Kidney tubule cell (primary cell): ENCODE results near the gene SMARCAL1.

Experiments
- DNase-seq: peaks from one replicate; pipeline ENCODE4 v3.0.0-alpha.2; 2018; ENCODE audit warnings: low spot score

SMARCAL1 gene

DNA sequence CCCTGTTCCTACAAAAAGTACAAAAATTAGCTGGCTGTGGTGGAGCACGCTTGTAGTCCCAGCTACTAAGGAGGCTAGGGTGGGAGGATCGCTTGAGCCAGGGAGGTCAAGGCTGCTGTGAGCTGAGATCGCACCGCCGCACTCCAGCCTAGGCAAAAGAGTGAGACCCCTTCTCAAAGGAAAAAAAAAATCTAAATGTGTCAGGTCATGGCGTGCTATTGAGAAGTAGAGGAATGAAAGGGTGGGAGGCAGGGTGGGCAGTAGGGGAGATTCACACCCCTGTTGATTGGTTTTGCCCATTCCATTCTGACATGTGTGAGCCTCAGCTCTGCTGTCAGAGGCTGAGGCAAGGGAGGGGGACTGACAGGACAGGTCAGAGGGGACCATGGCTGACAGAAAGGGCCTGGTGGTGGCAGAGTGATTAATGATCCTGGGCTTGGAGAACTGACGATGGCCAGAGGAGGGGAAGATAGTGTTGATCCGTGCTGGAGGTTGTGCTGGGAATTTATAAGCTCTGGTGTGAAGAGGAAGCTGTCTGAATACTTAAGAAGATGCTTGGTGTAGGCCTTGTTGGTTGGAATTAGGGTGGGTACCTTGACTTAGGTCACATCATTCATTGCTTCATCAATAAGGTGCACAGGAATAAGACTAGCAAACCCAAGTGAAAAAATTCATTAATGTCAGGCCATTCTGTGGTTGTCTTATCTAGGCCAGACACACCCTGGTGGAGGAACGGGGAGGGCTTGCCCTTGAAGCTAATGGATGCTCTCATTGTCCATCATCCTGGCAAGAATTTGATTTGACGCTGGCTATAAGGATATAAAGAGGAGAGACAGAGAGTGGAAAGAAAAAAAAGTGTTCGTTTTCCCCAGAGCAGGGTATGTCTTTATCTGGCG is 19.1 kb upstream of the SMARCAL1 start:
- DNase-seq = no peak

GRCh38 chr2:216394881-216395280 is 17.4 kb upstream of the SMARCAL1 start:
- no peak for DNase-seq

DNA sequence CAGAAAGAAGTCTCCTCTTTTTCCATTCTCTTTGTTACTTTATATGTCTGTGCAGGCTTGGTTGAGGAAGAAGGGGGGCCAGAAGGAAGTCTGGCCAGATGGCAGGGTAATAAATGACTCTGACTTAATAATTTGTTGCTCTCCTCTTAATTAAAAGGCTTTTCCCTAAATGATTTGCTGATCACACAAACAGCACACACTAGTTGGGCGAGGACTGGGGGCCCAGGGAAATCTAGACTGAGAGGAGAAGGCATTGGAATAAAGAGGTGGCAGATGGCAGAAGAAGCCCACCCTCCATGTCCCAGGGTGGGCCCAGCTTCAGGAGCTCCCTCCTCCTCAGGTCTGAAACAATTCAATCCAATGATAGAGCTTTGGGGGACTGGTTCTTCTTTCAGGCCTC is 12.7 kb upstream of the SMARCAL1 start:
- no peak for DNase-seq

DNA sequence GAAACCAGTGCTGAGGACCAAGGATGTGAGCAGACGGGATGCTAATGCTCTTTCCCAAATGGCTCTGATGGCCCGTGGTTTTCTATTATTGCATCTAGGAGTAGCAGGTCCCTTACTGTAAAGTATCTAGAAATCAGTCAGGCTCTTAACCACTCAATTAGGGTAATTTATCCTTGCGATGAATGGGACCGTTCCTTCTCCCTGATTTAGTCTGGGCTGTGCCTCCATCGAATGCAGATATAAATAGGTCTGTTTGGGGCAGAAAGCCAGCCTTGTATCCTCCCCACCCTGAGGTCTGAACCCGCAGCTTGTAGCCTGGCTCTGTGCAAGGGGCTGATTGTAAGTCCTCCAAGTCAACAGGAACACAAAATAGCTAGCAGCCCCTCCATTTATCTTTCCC is 9.5 kb upstream of the SMARCAL1 start:
- no peak for DNase-seq

DNA sequence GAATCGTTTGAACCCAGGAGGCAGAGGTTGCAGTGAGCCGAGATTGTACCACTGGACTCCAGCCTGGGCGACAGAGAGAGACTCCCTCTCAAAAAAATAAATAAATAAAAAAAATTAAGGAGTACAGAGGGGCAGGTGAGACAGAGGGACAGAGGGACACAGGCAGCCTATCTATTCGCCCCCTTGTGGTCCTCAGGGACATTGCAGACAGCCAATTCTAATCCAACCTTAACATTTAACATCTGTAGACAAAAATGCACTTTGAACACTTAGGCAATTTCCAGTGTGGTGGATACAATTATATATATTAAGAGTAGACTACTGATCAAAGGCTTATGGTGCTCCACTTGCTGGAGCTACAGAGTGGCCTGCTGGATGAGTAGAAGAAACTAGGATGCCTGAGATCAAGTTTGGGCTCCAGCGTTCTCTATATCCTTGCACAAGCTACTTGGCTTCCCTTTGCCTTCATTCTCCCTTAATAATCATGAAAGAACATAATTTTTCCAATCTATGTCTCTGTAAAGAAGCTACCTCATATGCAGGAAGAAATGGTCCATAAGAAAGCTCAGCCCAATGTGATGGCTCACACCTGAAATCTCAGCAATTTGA is 8.2 kb upstream of the SMARCAL1 start:
- DNase-seq = peak; percentile 45

GRCh38 chr2:216405588-216405987 is 6.7 kb upstream of the SMARCAL1 start:
- no peak for DNase-seq

DNA sequence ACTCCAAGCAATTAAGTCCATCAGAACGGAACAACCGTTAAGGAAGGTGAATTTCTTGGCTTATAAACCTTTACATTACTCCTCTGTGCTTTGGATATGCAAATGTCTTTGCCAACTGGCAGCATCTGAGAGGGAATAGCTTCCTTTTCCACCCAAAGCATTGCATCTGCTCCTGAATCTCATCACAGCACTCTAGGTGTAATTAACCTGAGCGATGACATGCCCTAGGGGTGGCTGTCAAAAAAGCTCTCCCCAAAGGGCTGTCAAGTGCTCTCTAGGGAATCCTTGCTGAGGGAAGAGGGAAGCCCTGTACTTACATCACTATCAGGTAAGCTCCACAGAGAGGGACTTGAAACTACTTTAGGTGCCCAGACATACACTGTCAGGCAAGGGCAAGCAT is 5.5 kb upstream of the SMARCAL1 start:
- no peak for DNase-seq

GRCh38 chr2:216408426-216409290 is 3.6 kb upstream of the SMARCAL1 start:
- no peak for DNase-seq

DNA sequence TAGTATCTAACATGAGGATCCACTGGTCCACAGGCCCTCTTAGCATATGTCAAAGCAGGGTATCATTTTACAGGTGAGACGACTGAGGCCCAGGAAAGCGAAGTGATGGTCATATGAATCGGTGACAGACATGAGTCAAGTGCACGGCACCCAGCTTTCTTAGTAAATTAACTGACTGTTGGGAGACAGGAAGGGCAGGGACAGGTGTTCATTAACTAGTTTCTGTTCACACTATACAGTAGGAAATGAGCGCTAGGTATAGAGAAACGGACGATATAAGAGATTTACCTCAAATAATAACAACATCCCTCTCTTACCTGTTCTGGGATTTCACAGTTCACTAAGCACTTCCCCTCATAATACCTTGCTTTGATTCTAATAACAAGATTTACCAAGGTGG is 1.7 kb upstream of the SMARCAL1 start:
- DNase-seq = no peak

DNA sequence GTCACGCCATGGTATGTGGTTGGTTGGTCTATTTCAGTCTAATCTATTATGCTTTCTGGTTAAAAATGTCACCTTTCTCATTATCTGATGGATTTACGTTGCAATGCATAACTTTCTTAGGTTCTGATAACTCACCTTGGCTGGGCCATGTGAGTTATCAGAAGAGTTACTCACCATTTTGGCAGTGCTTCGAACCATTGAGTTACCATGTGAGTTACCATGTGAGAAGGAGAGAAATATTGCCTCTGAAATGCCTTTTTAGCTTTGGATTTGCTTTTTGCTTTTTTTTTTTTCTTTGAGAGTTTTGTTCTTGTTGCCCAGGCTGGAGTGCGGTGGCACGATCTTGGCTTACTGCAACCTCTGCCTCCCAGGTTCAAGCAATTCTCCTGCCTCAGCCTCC is 1.6 kb downstream of the SMARCAL1 start:
- DNase-seq = no peak

DNA sequence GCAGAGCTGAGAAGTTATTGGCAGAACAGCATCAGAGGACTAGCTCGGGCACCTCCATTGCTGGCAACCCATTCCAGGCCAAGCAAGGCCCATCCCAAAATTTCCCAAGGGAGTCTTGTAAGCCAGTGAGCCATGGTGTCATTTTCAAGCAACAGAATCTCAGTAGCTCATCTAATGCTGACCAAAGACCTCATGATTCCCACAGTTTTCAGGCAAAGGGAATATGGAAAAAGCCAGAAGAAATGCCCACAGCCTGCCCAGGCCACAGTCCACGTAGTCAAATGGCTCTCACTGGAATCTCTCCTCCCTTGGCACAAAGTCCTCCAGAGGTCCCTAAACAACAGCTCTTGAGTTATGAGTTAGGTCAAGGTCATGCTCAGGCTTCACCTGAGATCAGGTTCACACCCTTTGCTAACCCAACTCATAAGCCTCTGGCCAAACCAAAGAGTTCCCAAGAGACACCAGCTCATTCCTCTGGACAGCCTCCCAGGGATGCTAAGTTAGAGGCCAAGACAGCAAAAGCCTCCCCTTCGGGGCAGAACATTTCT is 2.6 kb downstream of the SMARCAL1 start:
- no peak for DNase-seq

DNA sequence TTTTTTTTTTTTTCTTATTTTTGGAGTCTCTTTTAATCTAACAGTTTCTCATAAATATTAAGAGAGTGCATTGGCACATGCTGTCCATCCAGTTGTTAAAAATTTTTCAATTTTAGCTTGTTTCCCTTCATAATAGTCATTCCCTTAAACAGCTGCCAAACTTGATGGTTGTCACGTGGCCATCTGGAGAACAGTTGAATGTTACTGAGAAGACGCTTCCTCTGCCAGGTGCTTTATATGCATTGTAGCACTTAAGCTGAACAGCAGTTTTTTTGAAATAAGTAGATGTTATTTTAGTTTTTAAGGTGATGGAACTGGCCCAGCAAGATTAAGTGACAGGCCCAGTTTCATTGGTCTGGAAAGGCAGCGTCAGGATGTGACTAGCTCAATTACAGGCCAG is 3.3 kb downstream of the SMARCAL1 start:
- no peak for DNase-seq

GRCh38 chr2:216416571-216417307 is 4.5 kb downstream of the SMARCAL1 start:
- no peak for DNase-seq

- no peak for DNase-seq
These were observed 6.7 kb downstream of the SMARCAL1 start for GRCh38 chr2:216418981-216419380.

- DNase-seq = no peak
These were observed 8.2 kb downstream of the SMARCAL1 start for GRCh38 chr2:216420367-216421101.

GRCh38 chr2:216423071-216423470 is 10.8 kb downstream of the SMARCAL1 start:
- no peak for DNase-seq

DNA sequence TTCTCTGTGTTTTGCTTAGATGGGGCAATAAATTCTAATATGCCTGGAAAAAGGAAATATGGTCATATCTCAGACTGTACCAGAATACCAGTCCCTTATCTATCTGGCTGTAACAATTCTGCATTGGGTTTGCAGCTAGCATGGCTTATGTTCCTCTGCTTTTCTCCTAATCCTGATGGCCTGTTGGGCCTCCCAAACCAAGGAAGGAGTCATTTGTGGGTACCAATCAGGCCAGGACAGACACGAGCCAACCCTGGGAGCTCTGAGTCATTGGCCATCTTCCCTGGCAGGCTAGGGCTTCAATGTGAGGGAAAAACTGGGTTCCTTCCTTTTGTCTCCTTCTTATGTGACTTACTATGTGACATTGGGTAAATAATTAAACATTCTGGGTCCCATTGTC is 12.0 kb downstream of the SMARCAL1 start:
- no peak for DNase-seq

DNA sequence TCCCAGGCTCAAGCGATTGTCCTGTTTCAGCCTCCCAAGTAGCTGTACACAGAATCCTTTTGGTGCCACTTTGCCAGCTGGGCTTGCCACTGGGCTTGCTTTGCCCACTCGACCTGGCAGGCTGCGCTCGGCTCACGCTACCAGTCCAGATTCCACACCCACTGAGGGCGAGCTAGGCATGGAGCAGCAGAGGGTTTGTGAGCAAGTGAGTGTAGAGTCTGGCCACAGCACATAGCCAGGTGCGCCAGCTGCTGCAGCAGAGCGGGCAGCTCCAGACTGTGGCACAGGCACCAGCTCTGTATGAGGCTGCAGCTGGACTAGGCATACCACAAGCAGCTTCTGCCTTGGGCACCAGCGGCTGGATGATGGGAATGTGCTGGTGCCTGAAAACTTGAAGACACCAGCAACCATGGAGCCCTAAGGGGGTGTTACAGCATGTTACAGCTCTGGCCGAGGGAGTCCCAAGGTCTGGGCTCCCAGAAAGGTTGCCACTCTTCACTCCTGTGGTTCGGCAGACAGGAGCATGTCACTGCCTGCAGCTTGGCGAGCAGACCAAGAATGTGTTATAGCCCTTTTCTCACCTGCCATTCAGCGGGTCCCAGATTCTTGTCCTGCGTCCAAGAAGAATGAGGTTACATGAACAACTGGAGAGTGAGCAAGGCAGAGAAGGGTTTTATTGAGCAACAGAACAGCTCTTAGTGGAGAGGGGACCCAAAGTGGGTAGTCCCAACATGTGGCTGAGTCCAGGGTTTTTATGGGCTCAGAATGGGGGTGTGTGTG is 12.9 kb downstream of the SMARCAL1 start:
- DNase-seq = no peak

GRCh38 chr2:216426166-216426777 is 14.0 kb downstream of the SMARCAL1 start:
- DNase-seq = no peak

DNA sequence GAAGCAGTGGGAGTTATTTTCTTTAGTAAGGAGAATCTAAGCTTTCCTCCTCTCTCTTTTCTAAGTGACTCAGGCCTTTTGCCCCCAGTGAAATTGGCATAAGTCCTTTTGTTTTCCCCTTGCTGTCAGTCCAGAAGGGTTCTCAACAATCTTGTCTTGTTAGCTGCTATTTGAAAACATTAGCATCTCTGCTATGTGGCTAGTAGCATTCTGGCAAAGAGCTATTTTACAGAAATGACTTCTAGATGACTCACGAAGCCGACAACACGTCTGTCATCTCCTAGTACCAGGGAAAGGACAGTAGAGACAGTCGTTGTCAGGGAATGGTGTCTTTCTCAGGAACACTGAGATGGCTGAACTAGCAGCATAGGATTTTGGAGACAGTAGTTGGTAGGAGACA is 14.7 kb downstream of the SMARCAL1 start:
- DNase-seq = peak; percentile 75
